Activated T-cell treated with anti-CD3 and anti-CD28 coated beads, Interleukin-2, amount 50 U/mL, for 72 hours (primary cell): ENCODE data around the gene CCDC81. TPM values are rescaled to one million over a fixed set of nuclear protein-coding genes. Genes with fewer than 3 reads are reported as not detected.
"Not testable (repeated sequence)": the region's sequence is repeated elsewhere in the genome, so short reads cannot be mapped to it uniquely, and the experiment has no call there.

Source experiments
- ATAC-seq, 2 donors: fragments of 150-1000 bp; cut with Tn5 transposase; replicated peaks in 1 of 2; 2 replicates each; pipeline ENCODE4 v1.10.0; 2021; ENCODE audit warnings: moderate library complexity in 2 of 2, mild to moderate bottlenecking in 1 of 2
- DNase-seq, 2 donors: peaks; one replicate each; pipeline ENCODE4 v3.0.0; 2021 to 2022; ENCODE audit warnings: mixed read lengths in 1 of 2
- H3K27ac Mint-ChIP-seq: one replicate; pipeline ENCODE4 v1.8.0; 2022; ENCODE audit warnings: mild to moderate bottlenecking, moderate library complexity, mixed read lengths
- H3K27me3 Mint-ChIP-seq: one replicate; pipeline ENCODE4 v1.8.0; 2022; ENCODE audit warnings: low read depth, mixed read lengths
- H3K36me3 Mint-ChIP-seq, 2 donors: one replicate each; pipeline ENCODE4 v1.8.0; 2022; ENCODE audit warnings: mixed read lengths in 2 of 2, mild to moderate bottlenecking in 1 of 2; ENCODE audit not compliant: insufficient read depth in 2 of 2
- H3K4me1 Mint-ChIP-seq: one replicate; pipeline ENCODE4 v1.8.0; 2022; ENCODE audit warnings: low read depth, mixed read lengths
- H3K4me3 Mint-ChIP-seq, 2 donors: one replicate each; pipeline ENCODE4 v1.8.0; 2022; ENCODE audit warnings: mild to moderate bottlenecking in 2 of 2, mixed read lengths in 2 of 2, moderate library complexity in 2 of 2
- H3K9me3 Mint-ChIP-seq, 2 donors: one replicate each; pipeline ENCODE4 v1.8.0; 2022; ENCODE audit warnings: mixed read lengths in 2 of 2
- total RNA-seq, 2 donors: library from RNA; stranded (reverse); gene quantifications; one replicate each; pipeline ENCODE4 v1.2.3, GENCODE V29; 2022

Gene CCDC81
- total RNA-seq, 2 donors from 2014 or later: 0.44 to 0.77 TPM

DNA sequence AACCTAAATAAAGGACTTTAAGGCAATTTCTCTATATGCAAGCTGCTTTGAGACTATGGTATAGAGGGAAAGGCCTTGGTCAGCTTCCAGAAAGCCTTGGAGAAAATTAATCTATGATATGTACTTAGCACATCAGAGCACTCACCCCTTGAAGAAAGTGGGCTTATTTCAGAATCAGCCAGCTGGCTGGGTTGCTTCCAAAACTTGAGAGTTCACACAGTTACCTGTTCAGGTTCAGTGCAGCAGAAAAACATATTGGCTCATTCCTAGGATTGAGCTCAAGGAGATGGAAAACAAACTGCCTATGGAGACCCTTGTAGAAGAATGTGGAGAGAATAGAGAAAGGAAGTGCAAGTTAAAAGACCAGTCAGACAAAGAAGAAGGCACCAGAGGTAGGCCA is 22.7 kb downstream of the CCDC81 start:
- DNase-seq (no peak), ATAC-seq (no peak)
- Mint-ChIP-seq H3K36me3 (no peaks in the 10 kb centered on the region), H3K4me1 (no peaks in the 10 kb centered on the region), H3K27me3 (no peaks in the 10 kb centered on the region), H3K27ac (no peak overlapping the region), H3K9me3 (no peaks in the 10 kb centered on the region), H3K4me3 (no peak overlapping the region)

GRCh38 chr11:86398106-86398505 is 23.4 kb downstream of the CCDC81 start:
- no peak overlapping the region for H3K4me3 Mint-ChIP-seq
- ATAC-seq: no peak
- H3K4me1 Mint-ChIP-seq: no peaks in the 10 kb centered on the region
- no peaks in the 10 kb centered on the region for H3K36me3 Mint-ChIP-seq
- H3K27me3 Mint-ChIP-seq: no peaks in the 10 kb centered on the region
- H3K9me3 Mint-ChIP-seq: no peaks in the 10 kb centered on the region
- no peak for DNase-seq
- H3K27ac Mint-ChIP-seq: no peak overlapping the region

DNA sequence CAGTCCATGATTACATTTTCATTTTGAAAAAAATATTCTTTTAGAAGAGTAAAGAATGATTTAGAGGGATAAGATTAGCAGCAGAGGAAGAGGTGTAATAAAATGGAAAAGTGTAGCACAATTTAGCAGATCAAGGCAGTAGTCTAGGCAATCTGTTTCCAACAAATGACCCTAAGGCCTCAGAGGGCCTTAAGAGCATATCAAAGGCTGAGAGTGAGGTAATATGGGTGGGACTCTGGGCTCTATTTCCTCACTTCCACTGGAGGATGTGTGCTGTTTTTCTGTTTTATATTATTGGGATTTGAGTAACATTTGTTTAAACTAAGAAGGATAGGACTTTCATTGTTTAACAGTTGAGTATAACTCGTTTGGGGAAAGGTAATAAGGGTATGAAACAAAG is 28.8 kb downstream of the CCDC81 start:
- H3K27me3 Mint-ChIP-seq: no peaks in the 10 kb centered on the region
- H3K27ac Mint-ChIP-seq: no peak overlapping the region
- no peaks in the 10 kb centered on the region for H3K4me1 Mint-ChIP-seq
- no peaks in the 10 kb centered on the region for H3K36me3 Mint-ChIP-seq
- no peak for ATAC-seq
- no peaks in the 10 kb centered on the region for H3K9me3 Mint-ChIP-seq
- H3K4me3 Mint-ChIP-seq: no peak overlapping the region
- DNase-seq: no peak

DNA sequence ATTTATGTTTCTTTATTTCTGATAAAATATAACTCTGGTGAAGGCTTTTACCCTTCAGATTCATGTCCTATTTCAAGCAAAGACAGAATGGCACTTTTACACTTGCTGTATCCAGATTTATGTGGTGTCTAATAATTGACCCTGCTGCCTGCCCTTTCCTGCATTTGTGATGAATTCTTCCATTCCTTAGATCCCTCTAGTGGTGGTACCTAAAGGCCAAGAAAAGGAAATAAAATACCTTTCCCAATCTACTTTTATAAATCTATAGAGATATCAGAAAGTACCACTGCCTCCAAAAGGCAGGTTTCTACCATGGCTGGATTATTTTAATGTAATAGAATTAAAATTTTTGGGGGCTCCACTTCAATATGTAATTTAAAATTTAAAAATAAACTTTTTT is 34.2 kb downstream of the CCDC81 start:
- H3K27me3 Mint-ChIP-seq: no peaks in the 10 kb centered on the region
- no peaks in the 10 kb centered on the region for H3K9me3 Mint-ChIP-seq
- no peak overlapping the region for H3K4me3 Mint-ChIP-seq
- no peak for DNase-seq
- no peaks in the 10 kb centered on the region for H3K36me3 Mint-ChIP-seq
- H3K27ac Mint-ChIP-seq: no peak overlapping the region
- no peaks in the 10 kb centered on the region for H3K4me1 Mint-ChIP-seq
- ATAC-seq: no peak

GRCh38 chr11:86414032-86414431 is 39.3 kb downstream of the CCDC81 start:
- no peak for ATAC-seq
- H3K36me3 Mint-ChIP-seq: no peaks in the 10 kb centered on the region
- peaks cover 6% of the 10 kb centered on the region for H3K4me1 Mint-ChIP-seq
- no peak overlapping the region for H3K4me3 Mint-ChIP-seq
- no peak for DNase-seq
- H3K9me3 Mint-ChIP-seq: no peaks in the 10 kb centered on the region
- H3K27me3 Mint-ChIP-seq: no peaks in the 10 kb centered on the region
- H3K27ac Mint-ChIP-seq: no peak overlapping the region

GRCh38 chr11:86415026-86415425 is 40.3 kb downstream of the CCDC81 start:
- DNase-seq: no peak
- no peaks in the 10 kb centered on the region for H3K9me3 Mint-ChIP-seq
- H3K27me3 Mint-ChIP-seq: no peaks in the 10 kb centered on the region
- ATAC-seq: no peak
- no peak overlapping the region for H3K27ac Mint-ChIP-seq
- peaks cover 6% of the 10 kb centered on the region for H3K4me1 Mint-ChIP-seq
- no peak overlapping the region for H3K4me3 Mint-ChIP-seq
- H3K36me3 Mint-ChIP-seq: no peaks in the 10 kb centered on the region

DNA sequence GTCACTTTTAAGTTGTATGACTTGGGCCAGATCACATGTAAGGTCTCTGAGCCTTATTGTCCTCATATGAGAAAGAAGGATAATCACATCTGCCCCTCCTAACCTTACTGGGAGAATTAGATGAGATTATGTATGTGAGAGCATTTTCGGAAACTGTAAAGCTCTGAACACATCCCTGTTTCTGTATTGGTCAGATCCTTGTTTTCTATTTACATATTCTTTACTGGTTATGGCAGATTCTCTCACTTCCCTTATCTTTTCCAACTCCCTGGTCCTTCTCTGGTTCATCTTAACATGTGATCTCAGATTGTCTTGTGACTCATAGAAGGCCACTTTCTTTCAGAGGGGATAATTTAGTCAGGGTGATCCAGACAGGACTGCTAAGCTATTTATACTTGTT is 41.8 kb downstream of the CCDC81 start:
- Mint-ChIP-seq H3K36me3 (no peaks in the 10 kb centered on the region), H3K4me1 (peaks cover 6% of the 10 kb centered on the region), H3K4me3 (no peak overlapping the region), H3K27ac (no peak overlapping the region), H3K9me3 (no peaks in the 10 kb centered on the region), H3K27me3 (no peaks in the 10 kb centered on the region)
- DNase-seq (no peak), ATAC-seq (no peak)

GRCh38 chr11:86416951-86417350 is 42.3 kb downstream of the CCDC81 start:
- H3K27ac Mint-ChIP-seq, DNase-seq, H3K9me3 Mint-ChIP-seq, H3K4me1 Mint-ChIP-seq, H3K4me3 Mint-ChIP-seq, H3K27me3 Mint-ChIP-seq, H3K36me3 Mint-ChIP-seq, ATAC-seq: not testable (repeated sequence)

DNA sequence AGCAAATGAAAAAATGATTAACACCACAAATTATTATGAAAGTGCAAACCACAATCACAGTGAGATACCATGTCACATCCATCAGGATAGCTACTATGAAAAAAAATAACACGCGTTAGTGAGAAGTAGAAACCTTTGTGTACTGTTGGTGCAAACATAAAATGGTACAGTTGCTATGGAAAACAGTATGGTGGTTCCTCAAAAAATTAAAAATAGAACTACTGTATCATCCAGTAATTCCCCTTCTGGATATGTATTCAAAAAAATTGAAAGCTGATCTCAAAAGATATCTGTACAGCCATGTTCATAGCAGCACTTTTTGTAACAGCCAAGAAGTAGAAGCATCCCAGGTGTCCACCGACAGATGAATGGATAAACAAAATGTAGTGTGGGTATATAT is 43.4 kb downstream of the CCDC81 start:
- H3K27me3 Mint-ChIP-seq: no peaks in the 10 kb centered on the region
- DNase-seq (no peak), ATAC-seq (no peak)
- no peaks in the 10 kb centered on the region for H3K9me3 Mint-ChIP-seq
- H3K4me1 Mint-ChIP-seq: peaks cover 6% of the 10 kb centered on the region
- H3K4me3 Mint-ChIP-seq: no peak overlapping the region
- no peak overlapping the region for H3K27ac Mint-ChIP-seq
- H3K36me3 Mint-ChIP-seq: no peaks in the 10 kb centered on the region

DNA sequence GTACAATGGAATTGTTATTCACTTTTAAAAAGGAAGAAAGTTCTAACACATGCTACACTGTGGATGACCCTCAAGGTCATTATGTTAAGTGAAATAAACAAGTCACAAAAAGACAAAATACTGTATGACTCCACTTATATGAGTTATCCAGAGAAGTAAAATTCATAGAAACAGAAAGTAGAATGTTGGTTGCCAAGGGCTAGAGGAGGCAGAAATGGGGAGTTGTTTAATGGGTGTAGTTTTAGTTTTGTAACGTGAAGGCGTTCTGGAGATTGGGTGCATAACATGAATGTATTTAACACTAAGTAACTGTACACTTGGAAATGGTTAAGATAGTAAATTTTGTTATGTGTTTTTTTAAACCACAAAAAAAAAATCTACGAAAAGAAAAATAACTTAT is 43.8 kb downstream of the CCDC81 start:
- H3K27me3 Mint-ChIP-seq: no peaks in the 10 kb centered on the region
- no peak for DNase-seq
- no peaks in the 10 kb centered on the region for H3K36me3 Mint-ChIP-seq
- peak overlapping the region in 1 of 2 donors; percentile 27 for H3K4me3 Mint-ChIP-seq
- H3K4me1 Mint-ChIP-seq: peaks cover 6% of the 10 kb centered on the region
- ATAC-seq: peak in 1 of 2 donors; percentile 49
- no peaks in the 10 kb centered on the region for H3K9me3 Mint-ChIP-seq
- H3K27ac Mint-ChIP-seq: no peak overlapping the region

DNA sequence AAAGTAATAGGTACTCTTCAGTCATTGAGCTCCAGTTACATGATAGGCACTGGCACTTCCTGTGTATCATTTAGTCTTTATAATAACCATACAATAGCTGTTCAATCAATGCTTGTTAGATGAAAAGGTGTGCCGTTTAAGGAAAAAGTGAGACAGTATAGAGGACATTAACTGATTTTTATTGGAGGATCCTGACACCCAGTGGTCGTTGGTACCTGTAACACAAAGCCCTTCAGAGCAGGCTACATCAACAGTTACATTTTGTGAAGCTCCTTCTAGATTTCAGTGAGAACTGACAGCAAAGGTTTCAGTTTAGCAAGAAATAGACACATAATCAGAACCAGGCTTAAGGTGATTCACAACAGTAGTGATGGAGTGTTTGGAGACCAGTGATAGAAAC is 44.2 kb downstream of the CCDC81 start:
- H3K36me3 Mint-ChIP-seq: no peaks in the 10 kb centered on the region
- no peak overlapping the region for H3K27ac Mint-ChIP-seq
- DNase-seq (peak in 1 of 2 donors; percentile 18), ATAC-seq (peak; percentile 77 to 90)
- no peaks in the 10 kb centered on the region for H3K27me3 Mint-ChIP-seq
- H3K4me3 Mint-ChIP-seq: no peak overlapping the region
- no peaks in the 10 kb centered on the region for H3K9me3 Mint-ChIP-seq
- H3K4me1 Mint-ChIP-seq: peaks cover 6% of the 10 kb centered on the region

GRCh38 chr11:86421946-86422345 is 47.3 kb downstream of the CCDC81 start:
- H3K36me3 Mint-ChIP-seq: peaks cover 2 to 3% of the 10 kb centered on the region in 2 donors
- no peak overlapping the region for H3K27ac Mint-ChIP-seq
- no peaks in the 10 kb centered on the region for H3K27me3 Mint-ChIP-seq
- DNase-seq: no peak
- H3K4me1 Mint-ChIP-seq: peaks cover 6% of the 10 kb centered on the region
- H3K9me3 Mint-ChIP-seq: peaks cover 0 to 6% of the 10 kb centered on the region in 2 donors
- no peak for ATAC-seq
- H3K4me3 Mint-ChIP-seq: no peak overlapping the region

DNA sequence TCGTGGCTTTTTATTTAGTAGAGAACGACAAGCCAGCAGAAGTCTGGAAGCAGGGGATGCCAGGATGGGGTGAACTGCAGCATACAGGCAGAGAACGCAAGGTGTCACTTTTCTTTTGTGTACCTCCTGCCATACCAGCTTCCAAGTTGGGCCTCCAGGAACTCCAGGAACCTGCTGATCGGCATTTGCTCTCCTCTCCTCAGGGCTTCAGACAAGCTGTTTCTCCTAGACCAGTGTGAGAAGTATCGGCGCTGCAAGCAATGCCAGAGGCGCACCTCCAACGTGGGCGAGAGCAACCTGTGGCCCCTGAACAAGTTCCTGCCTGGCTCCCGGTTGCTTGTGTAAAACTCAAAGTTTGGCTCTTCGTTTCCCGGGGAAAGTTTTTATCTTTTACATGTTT is 47.7 kb downstream of the CCDC81 start:
- no peaks in the 10 kb centered on the region for H3K27me3 Mint-ChIP-seq
- H3K27ac Mint-ChIP-seq: no peak overlapping the region
- peaks cover 6% of the 10 kb centered on the region for H3K4me1 Mint-ChIP-seq
- DNase-seq (no peak), ATAC-seq (no peak)
- H3K36me3 Mint-ChIP-seq: peaks cover 3% of the 10 kb centered on the region in 2 donors
- peaks cover 0 to 6% of the 10 kb centered on the region in 2 donors for H3K9me3 Mint-ChIP-seq
- no peak overlapping the region for H3K4me3 Mint-ChIP-seq

DNA sequence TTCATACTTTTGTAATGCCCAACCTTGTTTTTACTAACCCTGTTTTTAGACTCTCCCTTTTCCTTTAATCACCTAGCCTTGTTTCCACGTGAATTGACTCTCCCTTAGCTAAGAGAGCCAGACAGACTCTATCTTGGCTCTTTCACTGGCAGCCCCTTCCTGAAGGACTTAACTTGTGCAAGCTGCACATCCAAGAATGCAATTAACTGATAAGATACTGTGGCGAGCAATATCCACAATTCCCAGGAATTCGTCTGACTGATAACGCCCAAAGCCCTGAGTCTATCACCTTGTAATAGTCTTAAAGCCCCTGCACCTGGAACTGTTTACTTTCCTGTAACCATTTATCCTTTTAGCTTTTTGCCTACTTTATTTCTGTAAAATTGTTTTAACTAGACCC is 48.8 kb downstream of the CCDC81 start:
- ATAC-seq, H3K36me3 Mint-ChIP-seq, H3K9me3 Mint-ChIP-seq, H3K27me3 Mint-ChIP-seq, H3K27ac Mint-ChIP-seq, DNase-seq, H3K4me3 Mint-ChIP-seq, H3K4me1 Mint-ChIP-seq: not testable (repeated sequence)
